ENCODE data around the gene KCNJ8. TPM values are rescaled to one million over a fixed set of nuclear protein-coding genes. Genes with fewer than 3 reads are reported as not detected.
"Not testable (repeated sequence)": the region's sequence is repeated elsewhere in the genome, so short reads cannot be mapped to it uniquely, and the experiment has no call there.

KCNJ8 gene
- total RNA-seq, 6 experiments from 2014 or later: 0.69 to 8.9 (median 8.0) TPM

DNA sequence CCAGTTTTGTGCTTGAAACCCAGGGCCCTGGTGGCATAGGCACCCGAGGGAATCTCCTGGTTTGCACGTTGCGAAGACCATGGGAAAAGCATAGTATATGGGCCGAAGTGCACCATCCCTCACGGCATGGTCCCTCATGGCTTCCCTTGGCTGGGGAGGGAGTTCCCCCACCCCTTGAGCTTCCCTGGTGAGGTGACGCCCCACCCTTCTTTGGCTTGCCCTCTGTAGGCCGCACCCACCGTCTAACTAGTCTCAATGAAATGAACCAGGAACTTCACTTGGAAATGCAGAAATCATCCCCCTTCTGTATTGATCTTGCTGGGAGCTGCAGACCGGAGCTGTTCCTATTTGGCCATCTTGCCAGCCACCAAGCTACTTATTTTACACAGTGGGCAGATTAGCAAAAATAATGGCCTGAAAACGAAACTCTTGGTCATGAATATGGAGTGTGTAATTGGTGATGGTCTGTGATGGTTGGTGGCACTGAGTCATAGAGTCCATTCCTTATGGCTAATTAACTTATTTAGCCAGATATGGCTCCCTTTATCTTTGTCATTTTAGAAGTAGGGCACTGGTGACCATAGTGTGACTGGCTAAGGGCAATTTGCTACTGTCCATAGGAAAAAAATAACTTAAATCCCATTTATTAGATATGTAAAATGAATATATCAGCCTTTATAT, 21.3 kb upstream of the KCNJ8 start:
- H3K9me3 Mint-ChIP-seq: peaks cover 11% of the 10 kb centered on the region; the same call in 1 of the 2 replicates

DNA sequence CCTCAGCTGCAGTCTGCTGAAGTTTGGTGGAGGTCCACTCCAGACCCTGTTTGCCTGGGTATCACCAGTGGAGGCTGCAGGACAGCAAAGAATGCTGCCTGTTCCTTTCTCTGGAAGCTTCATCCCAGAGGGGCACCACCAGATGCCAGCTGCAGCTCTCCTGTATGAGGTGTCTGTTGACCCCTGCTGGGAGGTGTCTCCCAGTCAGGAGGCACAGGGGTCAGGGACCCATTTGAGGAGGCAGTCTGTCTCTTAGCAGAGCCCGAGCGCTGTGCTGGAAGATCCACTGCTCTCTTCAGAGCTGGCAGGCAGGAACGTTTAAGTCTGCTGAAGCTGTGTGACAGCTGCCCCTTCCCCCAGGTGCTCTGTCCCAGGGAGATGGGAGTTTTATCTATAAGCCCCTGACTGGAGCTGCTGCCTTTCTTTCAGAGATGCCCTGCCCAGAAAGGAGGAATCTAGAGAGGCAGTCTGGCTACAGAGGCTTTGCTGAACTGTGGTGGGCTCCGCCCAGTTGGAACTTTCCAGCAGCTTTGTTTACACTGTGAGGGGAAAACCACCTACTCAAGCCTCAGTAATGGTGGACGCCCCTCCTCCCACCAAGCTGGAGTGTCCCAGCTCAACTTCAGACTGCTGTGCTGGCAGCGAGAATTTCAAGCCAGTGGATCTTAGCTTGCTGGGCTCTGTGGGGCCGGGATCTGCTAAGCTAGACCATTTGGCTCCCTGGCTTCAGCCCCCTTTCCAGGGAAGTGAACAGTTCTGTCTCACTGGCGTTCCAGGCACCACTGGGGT, 20.5 kb upstream of the KCNJ8 start:
- not testable (repeated sequence) for H3K27me3 Mint-ChIP-seq (ENCODE audit: insufficient read depth); H3K4me3 Mint-ChIP-seq; H3K27ac Mint-ChIP-seq; H3K36me3 Mint-ChIP-seq (ENCODE audit: low read depth); H3K4me1 Mint-ChIP-seq (ENCODE audit: low read depth); DNase-seq
- H3K9me3 Mint-ChIP-seq: peaks cover 18% of the 10 kb centered on the region; the same call in 1 of the 2 replicates

More for the DNA sequence above, 21.3 kb upstream of the KCNJ8 start:
- no peaks in the 10 kb centered on the region; the same call in 1 of the 2 replicates for H3K36me3 Mint-ChIP-seq (ENCODE audit: low read depth)
- H3K4me1 Mint-ChIP-seq (ENCODE audit: low read depth): no peaks in the 10 kb centered on the region
- no peak overlapping the region for H3K27ac Mint-ChIP-seq
- no peak overlapping the region for H3K4me3 Mint-ChIP-seq
- no peak for DNase-seq
- TF ChIP-seq, protein P1, sequence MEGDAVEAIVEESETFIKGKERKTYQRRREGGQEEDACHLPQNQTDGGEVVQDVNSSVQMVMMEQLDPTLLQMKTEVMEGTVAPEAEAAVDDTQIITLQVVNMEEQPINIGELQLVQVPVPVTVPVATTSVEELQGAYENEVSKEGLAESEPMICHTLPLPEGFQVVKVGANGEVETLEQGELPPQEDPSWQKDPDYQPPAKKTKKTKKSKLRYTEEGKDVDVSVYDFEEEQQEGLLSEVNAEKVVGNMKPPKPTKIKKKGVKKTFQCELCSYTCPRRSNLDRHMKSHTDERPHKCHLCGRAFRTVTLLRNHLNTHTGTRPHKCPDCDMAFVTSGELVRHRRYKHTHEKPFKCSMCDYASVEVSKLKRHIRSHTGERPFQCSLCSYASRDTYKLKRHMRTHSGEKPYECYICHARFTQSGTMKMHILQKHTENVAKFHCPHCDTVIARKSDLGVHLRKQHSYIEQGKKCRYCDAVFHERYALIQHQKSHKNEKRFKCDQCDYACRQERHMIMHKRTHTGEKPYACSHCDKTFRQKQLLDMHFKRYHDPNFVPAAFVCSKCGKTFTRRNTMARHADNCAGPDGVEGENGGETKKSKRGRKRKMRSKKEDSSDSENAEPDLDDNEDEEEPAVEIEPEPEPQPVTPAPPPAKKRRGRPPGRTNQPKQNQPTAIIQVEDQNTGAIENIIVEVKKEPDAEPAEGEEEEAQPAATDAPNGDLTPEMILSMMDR (IDR thresholded peaks at IDR 0.05): no peak
- no peaks in the 10 kb centered on the region; the same call in 1 of the 2 replicates for H3K27me3 Mint-ChIP-seq (ENCODE audit: insufficient read depth)

DNA sequence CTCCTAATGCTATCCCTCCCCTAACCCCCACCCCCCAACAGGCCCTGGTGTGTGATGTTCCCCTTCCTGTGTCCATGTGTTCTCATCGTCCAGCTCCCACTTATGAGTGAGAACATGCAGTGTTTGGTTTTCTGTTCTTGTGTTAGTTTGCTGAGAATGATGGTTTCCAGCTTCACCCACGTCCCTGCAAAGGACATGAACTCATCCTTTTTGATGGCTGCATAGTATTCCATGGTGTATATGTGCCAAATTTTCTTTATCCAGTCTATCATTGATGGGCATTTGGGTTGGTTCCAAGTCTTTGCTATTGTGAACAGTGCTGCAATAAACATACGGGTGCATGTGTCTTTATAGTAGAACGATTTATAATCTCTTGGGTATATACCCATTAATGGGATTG, 15.2 kb upstream of the KCNJ8 start:
- not testable (repeated sequence) for DNase-seq; H3K4me1 Mint-ChIP-seq (ENCODE audit: low read depth); H3K4me3 Mint-ChIP-seq; H3K27me3 Mint-ChIP-seq (ENCODE audit: insufficient read depth); H3K36me3 Mint-ChIP-seq (ENCODE audit: low read depth); H3K27ac Mint-ChIP-seq
- H3K9me3 Mint-ChIP-seq: peaks cover 18% of the 10 kb centered on the region; the same call in 1 of the 2 replicates

DNA sequence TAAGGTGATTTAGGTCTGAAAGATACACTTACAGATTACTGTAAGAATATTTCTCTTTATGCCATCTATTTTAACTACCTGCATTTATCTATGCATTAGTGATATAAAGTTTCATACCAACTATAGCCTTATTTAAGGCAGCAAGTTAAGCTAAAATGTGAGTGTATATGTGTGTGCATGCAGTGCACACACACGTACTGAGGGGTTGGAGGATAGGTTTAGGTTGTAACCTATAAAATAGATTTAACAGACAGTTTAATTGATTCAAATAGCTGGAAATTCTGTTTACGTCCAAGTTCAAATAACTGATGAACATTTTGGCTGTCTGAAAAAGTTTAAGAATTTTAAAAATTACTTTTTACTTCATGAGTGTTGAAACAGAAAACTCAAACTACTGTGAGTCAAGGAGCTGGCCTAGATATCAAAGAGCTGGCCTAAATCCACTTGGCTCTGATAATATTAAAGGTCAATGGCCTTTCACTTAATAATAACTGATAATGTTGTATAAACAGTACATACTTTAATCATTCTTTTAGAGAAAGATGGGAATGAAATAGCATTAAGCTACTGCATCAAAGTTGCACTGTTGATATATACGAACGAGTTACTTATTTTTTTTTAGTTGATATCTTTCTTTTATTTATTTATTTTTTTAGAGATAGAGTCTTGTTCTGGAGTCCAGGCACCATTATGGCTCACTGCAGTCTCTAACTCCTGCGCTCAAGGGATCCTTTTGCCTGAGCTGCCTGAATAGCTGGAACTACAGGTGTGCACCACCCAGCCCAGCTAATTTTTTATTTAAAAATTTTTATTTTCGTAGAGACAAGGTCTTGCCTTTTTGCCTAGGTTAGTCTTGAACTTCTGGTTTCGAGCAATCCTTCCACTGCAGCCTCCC, 13.8 kb upstream of the KCNJ8 start:
- TF ChIP-seq, protein P1 (IDR thresholded peaks at IDR 0.05): no peak
- no peaks in the 10 kb centered on the region; the same call in 1 of the 2 replicates for H3K36me3 Mint-ChIP-seq (ENCODE audit: low read depth)
- H3K27me3 Mint-ChIP-seq (ENCODE audit: insufficient read depth): no peaks in the 10 kb centered on the region; the same call in 1 of the 2 replicates
- H3K4me3 Mint-ChIP-seq: no peak overlapping the region
- H3K4me1 Mint-ChIP-seq (ENCODE audit: low read depth): no peaks in the 10 kb centered on the region
- no peak for DNase-seq
- H3K9me3 Mint-ChIP-seq: peaks cover 14% of the 10 kb centered on the region; the same call in 1 of the 2 replicates
- H3K27ac Mint-ChIP-seq: no peak overlapping the region

DNA sequence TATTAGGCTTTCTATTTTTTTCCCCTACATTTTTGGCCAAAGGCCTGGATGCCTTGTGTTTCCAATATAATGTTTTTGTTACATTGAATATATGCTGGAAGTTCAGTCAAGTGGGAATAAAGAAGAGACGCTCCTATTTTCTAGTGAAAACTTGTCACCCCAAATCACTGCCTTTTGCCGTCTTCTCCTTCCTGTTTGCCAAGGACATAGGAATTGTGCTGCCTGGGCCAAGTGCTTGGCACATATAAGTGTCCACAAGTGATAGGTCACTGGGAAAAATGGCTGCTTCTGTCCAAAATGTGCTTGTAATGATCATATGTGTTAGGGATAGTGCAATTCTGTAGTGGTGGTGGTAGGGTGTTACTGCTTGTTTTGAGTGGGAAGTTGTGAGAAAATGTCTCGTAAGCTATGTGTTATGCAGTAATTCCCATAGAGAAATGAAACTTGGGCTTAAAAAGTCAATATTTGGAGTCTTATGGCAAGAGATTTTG, 11.6 kb upstream of the KCNJ8 start:
- peaks cover 11% of the 10 kb centered on the region; the same call in 1 of the 2 replicates for H3K9me3 Mint-ChIP-seq
- no peaks in the 10 kb centered on the region for H3K4me1 Mint-ChIP-seq (ENCODE audit: low read depth)
- TF ChIP-seq, protein P1 (IDR thresholded peaks at IDR 0.05): no peak
- DNase-seq: no peak
- no peaks in the 10 kb centered on the region for H3K36me3 Mint-ChIP-seq (ENCODE audit: low read depth)
- no peaks in the 10 kb centered on the region for H3K27me3 Mint-ChIP-seq (ENCODE audit: insufficient read depth)
- no peak overlapping the region for H3K4me3 Mint-ChIP-seq
- H3K27ac Mint-ChIP-seq: no peak overlapping the region

DNA sequence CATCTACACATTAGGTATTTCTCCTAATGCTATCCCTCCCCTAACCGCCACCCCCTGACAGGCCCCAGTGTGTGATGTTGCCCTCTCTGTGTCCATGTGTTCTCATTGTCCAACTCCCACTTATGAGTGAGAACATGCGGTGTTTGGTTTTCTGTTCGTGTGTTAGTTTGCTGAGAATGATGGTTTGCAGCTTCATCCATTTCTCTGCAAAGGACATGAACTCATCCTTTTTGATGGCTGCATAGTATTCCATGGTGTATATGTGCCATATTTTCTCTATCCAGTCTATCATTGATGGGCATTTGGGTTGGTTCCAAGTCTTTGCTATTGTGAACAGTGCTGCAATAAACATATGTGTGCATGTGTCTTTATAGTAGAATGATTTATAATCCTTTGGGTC, 8.2 kb upstream of the KCNJ8 start:
- not testable (repeated sequence) for H3K36me3 Mint-ChIP-seq (ENCODE audit: low read depth); DNase-seq; H3K27ac Mint-ChIP-seq; H3K9me3 Mint-ChIP-seq; H3K4me3 Mint-ChIP-seq; H3K27me3 Mint-ChIP-seq (ENCODE audit: insufficient read depth); H3K4me1 Mint-ChIP-seq (ENCODE audit: low read depth)
